Panc1 (cell line): ENCODE results near the gene NPRL2. TPM values are rescaled to one million over a fixed set of nuclear protein-coding genes. Genes with fewer than 3 reads are reported as not detected.

Experiments
- ATAC-seq: fragments of 200-7000 bp; cut with Tn5 transposase; 2 replicates; pipeline ENCODE4 v1.9.1; 2020; ENCODE audit warnings: mild to moderate bottlenecking, moderate library complexity
- BruUV-seq: library from RNA; stranded (reverse); fragments of 400-500 nt; replicated peaks from 2 replicates; lab custom pipeline; 2021; lab: Mats Ljungman, UMichigan
- CTCF ChIA-PET: fragments of 300-600 bp; sonication (Branson Sonifier 250); formaldehyde crosslinking; loops from one replicate; lab custom pipeline; 2022; ENCODE audit warnings: antibody characterized with exemption; lab: Charles Lee
- POLR2A ChIA-PET: fragments of 300-600 bp; sonication (Branson Sonifier 250); formaldehyde crosslinking; loops from one replicate; lab custom pipeline; 2022; ENCODE audit warnings: antibody characterized with exemption; lab: Charles Lee
- DNase-seq: peaks from one replicate; pipeline ENCODE4 v3.0.0-alpha.2; 2010; ENCODE audit warnings: low read depth, low spot score
- H3K27ac ChIP-seq: 2 replicates; pipeline ENCODE4 v1.5.1; 2011; ENCODE audit warnings: mild to moderate bottlenecking, low read length, inconsistent platforms
- H3K27me3 ChIP-seq: fragments of 200-500 bp; sonication (Bioruptor generic); 2 replicates; pipeline ENCODE4 v1.6.0; 2014; ENCODE audit warnings: low read length, inconsistent platforms; ENCODE audit not compliant: control insufficient read depth, insufficient read depth
- H3K36me3 ChIP-seq: fragments of 200-500 bp; sonication (Bioruptor generic); 2 replicates; pipeline ENCODE4 v1.5.1; 2014; ENCODE audit warnings: inconsistent platforms, mild to moderate bottlenecking, low read length, moderate library complexity; ENCODE audit not compliant: control insufficient read depth, insufficient read depth
- H3K4me1 ChIP-seq: 2 replicates; pipeline ENCODE4 v1.5.1; 2011; ENCODE audit warnings: inconsistent platforms, mild to moderate bottlenecking, low read length, moderate library complexity; ENCODE audit not compliant: control insufficient read depth, insufficient read depth
- H3K4me3 ChIP-seq, 2 experiments: 2 replicates each; pipeline ENCODE4 v1.5.1; 2011 to 2012; ENCODE audit warnings: low read depth in 2 of 2, low read length in 2 of 2, mild to moderate bottlenecking in 2 of 2, inconsistent platforms in 1 of 2, moderate library complexity in 1 of 2
- H3K9me3 ChIP-seq: fragments of 200-500 bp; sonication (Bioruptor generic); 2 replicates; pipeline ENCODE4 v1.5.1; 2014; ENCODE audit warnings: low read depth, mild to moderate bottlenecking, inconsistent platforms, low read length, moderate library complexity; ENCODE audit not compliant: control insufficient read depth, insufficient read depth
- POLR2AphosphoS5 ChIP-seq: IDR thresholded peaks from 2 replicates; pipeline ENCODE4 v1.6.1; 2012; ENCODE audit warnings: mild to moderate bottlenecking, low read depth, low read length, moderate library complexity
- SIN3A ChIP-seq: IDR thresholded peaks from 2 replicates; pipeline ENCODE4 v1.6.1; 2012; ENCODE audit warnings: low read depth, mild to moderate bottlenecking, low read length, moderate library complexity, borderline replicate concordance; ENCODE audit not compliant: insufficient read depth
- TCF7L2 ChIP-seq: IDR thresholded peaks from 2 replicates; pipeline ENCODE4 v1.6.1; 2011; ENCODE audit warnings: mild to moderate bottlenecking, low read depth, low read length, inconsistent platforms
- in situ Hi-C: cut with HindIII; loops from 2 replicates; pipeline ENCODE4 v1.10.0; 2016; ENCODE audit warnings: low sequenced_read_pairs, low pct_unique_long_range_greater_than_20kb
- intact Hi-C: fragments of 100-400 bp; cut with micrococcal nuclease; formaldehyde crosslinking; loops from one replicate; pipeline ENCODE4 v1.10.0; 2022; ENCODE audit not compliant: unreplicated experiment
- total RNA-seq: library from RNA; stranded (reverse); gene quantifications from one replicate; pipeline ENCODE4 v1.2.1, GENCODE V29; 2021; ENCODE audit not compliant: unreplicated experiment
- TF ChIP-seq, protein P1 (sequence below), 2 experiments: IDR thresholded peaks; 2 replicates each; pipeline ENCODE4 v1.6.1; 2011 to 2012; ENCODE audit warnings: low read depth in 2 of 2, control low read depth in 1 of 2, low read length in 1 of 2, mild to moderate bottlenecking in 1 of 2, moderate library complexity in 1 of 2; ENCODE audit not compliant: insufficient read depth in 1 of 2

NPRL2 gene
- total RNA-seq, 1 experiment from 2014 or later: 14.6 TPM

DNA sequence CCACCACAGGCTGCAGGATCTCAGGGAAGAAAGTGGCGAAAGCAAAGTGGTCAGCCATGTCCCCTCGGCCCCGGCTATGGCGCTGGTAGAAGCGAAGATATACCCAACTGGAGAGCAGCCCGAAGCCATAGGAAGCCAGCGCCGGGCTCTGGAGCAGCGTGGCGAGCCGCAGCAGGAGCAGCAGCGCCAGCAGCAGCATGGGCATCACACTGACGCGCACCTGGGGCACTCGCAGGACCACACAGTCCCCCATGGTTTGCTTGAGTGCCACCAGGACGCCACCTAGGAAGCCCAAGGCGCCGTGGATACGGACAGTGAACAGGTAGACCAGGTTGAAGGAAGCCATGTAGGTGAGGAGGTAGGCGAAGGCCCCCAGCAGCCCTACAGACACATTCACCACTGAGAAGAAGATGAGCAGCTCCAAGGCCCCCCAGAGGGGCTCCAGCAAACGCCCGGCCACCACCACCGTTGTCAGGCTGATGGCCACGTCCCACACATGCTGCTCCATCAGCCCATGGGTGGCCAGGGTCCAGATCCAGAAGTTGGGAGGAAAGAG is 7.9 kb upstream of the NPRL2 start:
- H3K27ac ChIP-seq: peak overlapping the region; percentile 81
- H3K4me1 ChIP-seq: peaks cover 14% of the 10 kb centered on the region
- CTCF ChIA-PET: no interaction called here
- in situ Hi-C loops (no loop called here), intact Hi-C loops (no loop called here)
- ATAC-seq (no peak), DNase-seq (no peak)
- H3K36me3 ChIP-seq: no peaks in the 10 kb centered on the region
- TF ChIP-seq SIN3A (0 out of 2 replicates have a peak, but pooled peaks have one; percentile 0), POLR2AphosphoS5 (no peak), TCF7L2 (no peak)
- TF ChIP-seq, protein P1, sequence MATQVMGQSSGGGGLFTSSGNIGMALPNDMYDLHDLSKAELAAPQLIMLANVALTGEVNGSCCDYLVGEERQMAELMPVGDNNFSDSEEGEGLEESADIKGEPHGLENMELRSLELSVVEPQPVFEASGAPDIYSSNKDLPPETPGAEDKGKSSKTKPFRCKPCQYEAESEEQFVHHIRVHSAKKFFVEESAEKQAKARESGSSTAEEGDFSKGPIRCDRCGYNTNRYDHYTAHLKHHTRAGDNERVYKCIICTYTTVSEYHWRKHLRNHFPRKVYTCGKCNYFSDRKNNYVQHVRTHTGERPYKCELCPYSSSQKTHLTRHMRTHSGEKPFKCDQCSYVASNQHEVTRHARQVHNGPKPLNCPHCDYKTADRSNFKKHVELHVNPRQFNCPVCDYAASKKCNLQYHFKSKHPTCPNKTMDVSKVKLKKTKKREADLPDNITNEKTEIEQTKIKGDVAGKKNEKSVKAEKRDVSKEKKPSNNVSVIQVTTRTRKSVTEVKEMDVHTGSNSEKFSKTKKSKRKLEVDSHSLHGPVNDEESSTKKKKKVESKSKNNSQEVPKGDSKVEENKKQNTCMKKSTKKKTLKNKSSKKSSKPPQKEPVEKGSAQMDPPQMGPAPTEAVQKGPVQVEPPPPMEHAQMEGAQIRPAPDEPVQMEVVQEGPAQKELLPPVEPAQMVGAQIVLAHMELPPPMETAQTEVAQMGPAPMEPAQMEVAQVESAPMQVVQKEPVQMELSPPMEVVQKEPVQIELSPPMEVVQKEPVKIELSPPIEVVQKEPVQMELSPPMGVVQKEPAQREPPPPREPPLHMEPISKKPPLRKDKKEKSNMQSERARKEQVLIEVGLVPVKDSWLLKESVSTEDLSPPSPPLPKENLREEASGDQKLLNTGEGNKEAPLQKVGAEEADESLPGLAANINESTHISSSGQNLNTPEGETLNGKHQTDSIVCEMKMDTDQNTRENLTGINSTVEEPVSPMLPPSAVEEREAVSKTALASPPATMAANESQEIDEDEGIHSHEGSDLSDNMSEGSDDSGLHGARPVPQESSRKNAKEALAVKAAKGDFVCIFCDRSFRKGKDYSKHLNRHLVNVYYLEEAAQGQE (IDR thresholded peaks at IDR 0.05; ENCODE audit: insufficient read depth in 1 of 2, low read depth in 2 of 2, low read length in 1 of 2): no peak
- POLR2A ChIA-PET: no interaction called here
- H3K9me3 ChIP-seq: no peaks in the 10 kb centered on the region
- no TSS peak for BruUV-seq
- no peaks in the 10 kb centered on the region for H3K27me3 ChIP-seq
- peak overlapping the region; percentile 71 to 79 for H3K4me3 ChIP-seq

DNA sequence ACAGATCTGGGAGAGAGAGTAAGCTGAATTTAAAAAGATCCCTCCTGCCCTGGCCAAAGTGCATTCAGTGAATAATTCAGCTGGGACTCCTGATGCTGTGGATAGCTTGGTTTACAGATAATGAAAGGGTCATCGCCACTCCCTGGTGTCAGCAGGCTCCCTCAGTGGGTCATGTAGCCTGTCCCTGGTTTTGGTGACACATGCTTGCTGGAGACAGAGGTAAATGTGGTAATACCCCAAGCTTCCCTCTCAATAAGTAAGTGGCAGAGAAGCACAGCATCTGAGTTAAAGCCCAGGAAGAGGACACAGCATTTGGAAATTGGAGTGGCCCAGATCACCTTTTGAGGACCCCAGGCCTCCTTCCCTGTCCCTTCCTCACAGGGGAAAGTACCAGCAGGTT is 6.9 kb upstream of the NPRL2 start:
- Histone ChIP-seq H3K27me3 (no peaks in the 10 kb centered on the region), H3K9me3 (no peaks in the 10 kb centered on the region), H3K36me3 (no peaks in the 10 kb centered on the region), H3K4me3 (peak overlapping the region; percentile 71 to 79), H3K4me1 (peaks cover 14% of the 10 kb centered on the region), H3K27ac (peak overlapping the region; percentile 81; the same call in 1 of the 2 replicates)
- intact Hi-C loops (no loop called here), in situ Hi-C loops (no loop called here)
- ATAC-seq: no peak
- TSS peak; percentile 77 for BruUV-seq
- ChIA-PET CTCF (interaction anchor here (0.6 to 2.0 kb wide), 3 partner anchors 9 to 206 kb away, joined by 3 to 12 read pairs (median 5); no protein-coding TSS in a partner anchor), POLR2A (no interaction called here)
- DNase-seq: no peak
- no peak for TF ChIP-seq TCF7L2
- TF ChIP-seq, protein P1 (IDR thresholded peaks at IDR 0.05; ENCODE audit: insufficient read depth in 1 of 2, low read depth in 2 of 2, low read length in 1 of 2): no peak
